ENCODE data around the gene DCHS2.

DCHS2 gene

DNA sequence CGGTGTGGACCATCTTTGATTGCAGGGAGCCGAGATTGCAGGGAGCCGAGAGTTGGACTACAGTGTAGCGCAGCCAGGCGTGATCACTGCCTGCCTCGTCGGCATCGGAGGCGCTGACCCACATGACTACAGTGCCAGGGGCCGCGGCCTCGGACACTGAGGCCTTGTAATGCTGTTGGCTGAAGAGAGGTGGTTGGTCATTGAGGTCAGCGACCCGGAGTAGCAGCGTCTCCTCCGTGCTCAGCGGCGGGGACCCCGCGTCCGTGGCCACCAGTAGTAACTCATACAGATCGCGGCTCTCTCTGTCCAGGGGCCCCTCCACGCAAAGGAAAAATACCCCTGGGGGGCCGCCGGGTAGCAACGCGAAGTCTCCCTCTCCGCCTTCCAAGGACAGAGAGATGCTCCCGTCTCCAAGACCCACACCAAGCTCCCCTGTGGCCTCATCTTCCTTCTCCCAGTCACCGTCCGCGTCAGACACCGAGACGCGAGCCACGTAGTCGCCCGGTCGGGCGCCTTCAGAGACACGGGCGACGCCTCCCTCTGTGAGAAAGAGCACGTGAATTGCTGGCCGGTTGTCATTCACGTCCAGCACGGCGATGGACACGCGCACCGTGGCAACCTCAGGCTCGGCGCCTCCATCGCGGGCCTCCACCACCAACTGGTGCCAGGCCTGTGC lies 1.9 kb downstream of the DCHS2 start:
- no peaks in the 10 kb centered on the region for H3K4me1 ChIP-seq (ENCODE audit: insufficient read depth, low read length)
- no peaks in the 10 kb centered on the region for H4K20me1 ChIP-seq (ENCODE audit: insufficient read depth, low read length)
- H3K27me3 ChIP-seq (ENCODE audit: insufficient read depth, low read length, poor library complexity) = no peaks in the 10 kb centered on the region
- no peaks in the 10 kb centered on the region for H3K9me3 ChIP-seq (ENCODE audit: insufficient read depth, low read length, severe bottlenecking)
- no peak overlapping the region for H3K4me2 ChIP-seq (ENCODE audit: insufficient read depth, low read length)
- H3K4me3 ChIP-seq (ENCODE audit: low read depth in 1 of 2, low read length in 2 of 2) = no peak overlapping the region
- H3K9ac ChIP-seq (ENCODE audit: low read depth, low read length) = no peak overlapping the region
- no peaks in the 10 kb centered on the region for H3K79me2 ChIP-seq (ENCODE audit: insufficient read depth, low read length)
- DNase-seq (no peak), ATAC-seq (ENCODE audit: insufficient read depth, low read depth) (no peak)
- no peak overlapping the region for H3K27ac ChIP-seq (ENCODE audit: low read length)
- no peaks in the 10 kb centered on the region for H3K36me3 ChIP-seq (ENCODE audit: insufficient read depth, low read length)
- H2AFZ ChIP-seq (ENCODE audit: low read depth, low read length) = no peak overlapping the region
- TF ChIP-seq, protein P1, sequence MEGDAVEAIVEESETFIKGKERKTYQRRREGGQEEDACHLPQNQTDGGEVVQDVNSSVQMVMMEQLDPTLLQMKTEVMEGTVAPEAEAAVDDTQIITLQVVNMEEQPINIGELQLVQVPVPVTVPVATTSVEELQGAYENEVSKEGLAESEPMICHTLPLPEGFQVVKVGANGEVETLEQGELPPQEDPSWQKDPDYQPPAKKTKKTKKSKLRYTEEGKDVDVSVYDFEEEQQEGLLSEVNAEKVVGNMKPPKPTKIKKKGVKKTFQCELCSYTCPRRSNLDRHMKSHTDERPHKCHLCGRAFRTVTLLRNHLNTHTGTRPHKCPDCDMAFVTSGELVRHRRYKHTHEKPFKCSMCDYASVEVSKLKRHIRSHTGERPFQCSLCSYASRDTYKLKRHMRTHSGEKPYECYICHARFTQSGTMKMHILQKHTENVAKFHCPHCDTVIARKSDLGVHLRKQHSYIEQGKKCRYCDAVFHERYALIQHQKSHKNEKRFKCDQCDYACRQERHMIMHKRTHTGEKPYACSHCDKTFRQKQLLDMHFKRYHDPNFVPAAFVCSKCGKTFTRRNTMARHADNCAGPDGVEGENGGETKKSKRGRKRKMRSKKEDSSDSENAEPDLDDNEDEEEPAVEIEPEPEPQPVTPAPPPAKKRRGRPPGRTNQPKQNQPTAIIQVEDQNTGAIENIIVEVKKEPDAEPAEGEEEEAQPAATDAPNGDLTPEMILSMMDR (IDR thresholded peaks at IDR 0.05; ENCODE audit: borderline replicate concordance, extremely low read depth, low read length, poor library complexity, severe bottlenecking) = no peak

DNA sequence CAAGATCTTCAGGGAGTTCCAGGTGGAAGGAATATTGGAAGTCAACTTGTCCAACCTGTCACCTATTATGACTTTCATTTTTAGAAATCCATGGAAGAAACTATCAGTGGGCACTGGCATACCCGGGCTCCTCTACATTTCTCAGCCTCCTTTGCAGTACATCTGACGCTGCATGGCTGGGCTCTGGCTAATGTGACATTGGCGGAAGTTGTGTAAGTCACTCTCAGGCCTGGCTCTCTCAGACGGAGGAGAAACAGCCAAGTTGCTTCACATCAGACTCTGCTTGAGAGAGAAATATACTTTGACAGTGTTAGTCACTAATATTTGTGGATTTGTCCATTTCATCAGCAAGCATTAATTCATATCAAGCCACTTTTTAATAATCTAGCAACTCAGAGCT lies 4.5 kb downstream of the DCHS2 start:
- no peak for DNase-seq
- H3K27me3 ChIP-seq (ENCODE audit: insufficient read depth, low read length, poor library complexity) = peaks cover 6% of the 10 kb centered on the region

GRCh38 chr4:154485127-154485773 lies 6.3 kb downstream of the DCHS2 start:
- TF ChIP-seq, protein P1 (IDR thresholded peaks at IDR 0.05; ENCODE audit: borderline replicate concordance, extremely low read depth, low read length, poor library complexity, severe bottlenecking) = no peak
- no peak for TF ChIP-seq EZH2 (IDR thresholded peaks at IDR 0.05; ENCODE audit: borderline replicate concordance, low read depth, low read length, severe bottlenecking)
- H4K20me1 ChIP-seq (ENCODE audit: insufficient read depth, low read length) = no peaks in the 10 kb centered on the region
- H3K36me3 ChIP-seq (ENCODE audit: insufficient read depth, low read length) = no peaks in the 10 kb centered on the region
- H3K4me1 ChIP-seq (ENCODE audit: insufficient read depth, low read length) = no peaks in the 10 kb centered on the region
- no peak overlapping the region for H3K9ac ChIP-seq (ENCODE audit: low read depth, low read length)
- no peak overlapping the region for H3K4me3 ChIP-seq (ENCODE audit: low read depth in 1 of 2, low read length in 2 of 2)
- no peak overlapping the region for H3K4me2 ChIP-seq (ENCODE audit: insufficient read depth, low read length)
- H3K27me3 ChIP-seq (ENCODE audit: insufficient read depth, low read length, poor library complexity) = peaks cover 6% of the 10 kb centered on the region
- H2AFZ ChIP-seq (ENCODE audit: low read depth, low read length) = no peak overlapping the region
- no peaks in the 10 kb centered on the region for H3K79me2 ChIP-seq (ENCODE audit: insufficient read depth, low read length)
- no peak for DNase-seq
- H3K27ac ChIP-seq (ENCODE audit: low read length) = no peak overlapping the region
- H3K9me3 ChIP-seq (ENCODE audit: insufficient read depth, low read length, severe bottlenecking) = no peaks in the 10 kb centered on the region
- no peak for ATAC-seq (ENCODE audit: insufficient read depth, low read depth)

More for the DNA sequence above, 4.5 kb downstream of the DCHS2 start:
- Histone ChIP-seq H4K20me1 (ENCODE audit: insufficient read depth, low read length) (no peaks in the 10 kb centered on the region), H3K9me3 (ENCODE audit: insufficient read depth, low read length, severe bottlenecking) (no peaks in the 10 kb centered on the region), H3K79me2 (ENCODE audit: insufficient read depth, low read length) (no peaks in the 10 kb centered on the region), H3K4me1 (ENCODE audit: insufficient read depth, low read length) (no peaks in the 10 kb centered on the region), H3K36me3 (ENCODE audit: insufficient read depth, low read length) (no peaks in the 10 kb centered on the region), H3K9ac (ENCODE audit: low read depth, low read length) (no peak overlapping the region), H2AFZ (ENCODE audit: low read depth, low read length) (no peak overlapping the region), H3K4me2 (ENCODE audit: insufficient read depth, low read length) (no peak overlapping the region), H3K4me3 (ENCODE audit: low read depth in 1 of 2, low read length in 2 of 2) (no peak overlapping the region), H3K27ac (ENCODE audit: low read length) (no peak overlapping the region)
- no peak for TF ChIP-seq EZH2 (IDR thresholded peaks at IDR 0.05; ENCODE audit: borderline replicate concordance, low read depth, low read length, severe bottlenecking)
- TF ChIP-seq, protein P1 (IDR thresholded peaks at IDR 0.05; ENCODE audit: borderline replicate concordance, extremely low read depth, low read length, poor library complexity, severe bottlenecking) = no peak
- no peak for ATAC-seq (ENCODE audit: insufficient read depth, low read depth)
